Astrocyte (in vitro differentiated cells and primary cell): ENCODE results near the gene TJAP1.

Source experiments
- CTCF ChIP-seq: IDR thresholded peaks from 2 replicates; pipeline ENCODE4 v1.5.1; 2011; ENCODE audit warnings: low read depth, mild to moderate bottlenecking, inconsistent platforms, low read length, moderate library complexity; ENCODE audit not compliant: insufficient read depth
- EZH2 ChIP-seq: IDR thresholded peaks from 2 replicates; pipeline ENCODE4 v1.6.1; 2012; ENCODE audit warnings: mild to moderate bottlenecking, low read length, inconsistent platforms; ENCODE audit not compliant: insufficient read depth

DNA sequence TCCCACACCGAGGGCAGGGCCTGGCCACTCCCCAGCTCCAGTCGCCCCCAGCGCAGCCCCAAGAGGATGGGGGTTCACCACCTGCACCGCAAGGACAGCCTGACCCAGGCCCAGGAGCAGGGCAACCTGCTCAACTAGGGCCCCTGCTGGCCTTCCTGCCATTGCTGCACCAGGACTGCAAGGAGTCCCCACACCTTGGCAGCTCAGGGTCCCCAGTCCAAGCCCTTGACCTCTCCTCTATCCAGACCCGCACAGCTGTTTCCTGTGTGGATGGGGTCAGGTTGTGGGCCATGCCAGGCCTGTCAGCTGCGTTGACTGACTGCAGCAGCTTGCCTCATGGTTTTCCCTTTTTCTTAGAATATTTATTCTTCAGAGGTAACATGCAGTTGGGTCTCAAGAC is 28.3 kb downstream of the TJAP1 start:
- TF ChIP-seq CTCF (no peak), EZH2 (no peak)
